ENCODE data around the gene TNS3. TPM values are rescaled to one million over a fixed set of nuclear protein-coding genes. Genes with fewer than 3 reads are reported as not detected.

Gene TNS3
- total and polyA plus RNA-seq, 2 donors (not counting 3 experiments of a cell fraction or from before 2014, with no cell fraction given) = 10.4 to 45.1 TPM

GRCh38 chr7:47428768-47429472 is 153.0 kb downstream of the TNS3 start:
- intact Hi-C loops (cut with micrococcal nuclease) (loop anchor here (2.0 to 5.0 kb wide), 2 partner anchors 24 to 102 kb away; no protein-coding TSS in a partner anchor), dilution Hi-C loops (cut with MboI; ENCODE audit: extremely low pct_ligation_motif_present, low sequenced_read_pairs) (no loop called here)
- H3K9me1 ChIP-seq (replicated peaks; ENCODE audit: control insufficient read depth, extremely low read depth, insufficient read depth, low read length) = no peaks in the 10 kb centered on the region
- H3K4me1 ChIP-seq (ENCODE audit: control insufficient read depth, extremely low read depth, insufficient read depth, low read length) = peaks cover 21% of the 10 kb centered on the region
- no peaks in the 10 kb centered on the region for H3K27me3 ChIP-seq (ENCODE audit: control insufficient read depth in 2 of 2, insufficient read depth in 2 of 2, low read length in 2 of 2)
- TF ChIP-seq JUN (IDR thresholded peaks at IDR 0.05; ENCODE audit: borderline replicate concordance, insufficient read depth, insufficient read length, low read depth) = no peak
- TF ChIP-seq EZH2 (IDR thresholded peaks at IDR 0.05; ENCODE audit: borderline replicate concordance, low read depth, low read length, severe bottlenecking) = no peak
- TF ChIP-seq GATA2 (IDR thresholded peaks at IDR 0.05; ENCODE audit: insufficient read depth, insufficient read length, low read depth, low read length) = no peak
- TF ChIP-seq MAX (IDR thresholded peaks at IDR 0.05; ENCODE audit: insufficient read depth, insufficient read length) = no peak
- no peak for TF ChIP-seq FOS (IDR thresholded peaks at IDR 0.05; ENCODE audit: borderline replicate concordance, insufficient read depth, low read length)
- no peak for TF ChIP-seq POLR2AphosphoS5 (IDR thresholded peaks at IDR 0.05; ENCODE audit: insufficient read depth, low read depth, low read length)
- H3K9me3 ChIP-seq (replicated peaks; ENCODE audit: control insufficient read depth, insufficient read depth, low read length) = no peaks in the 10 kb centered on the region
- POLR2A ChIA-PET = interaction anchor here (1.6 kb wide), 1 partner anchor 11 kb away, joined by 3 read pairs; no protein-coding TSS in a partner anchor
- H3K9ac ChIP-seq (replicated peaks; ENCODE audit: extremely low read depth, insufficient read depth, low read length) = peak overlapping the region; percentile 30
- peak overlapping the region; percentile 67 for H3K27ac ChIP-seq (ENCODE audit: insufficient read depth, low read depth, low read length)
- H3K4me3 ChIP-seq (replicated peaks in 1 of 3; ENCODE audit: insufficient read depth in 1 of 3, low read depth in 1 of 3, low read length in 3 of 3) = no peak overlapping the region
- no peaks in the 10 kb centered on the region for H3K36me3 ChIP-seq (ENCODE audit: control insufficient read depth in 2 of 2, extremely low read depth in 1 of 2, insufficient read depth in 2 of 2, low read length in 2 of 2)
- no TSS peak for BruUV-seq (replicated peaks)
- DNase-seq (ENCODE audit: low read depth, low spot score) (no peak), FAIRE-seq (no peak)
- H2AFZ ChIP-seq (ENCODE audit: low read depth, low read length) = peak overlapping the region; percentile 3
- CTCF ChIA-PET = interaction anchor here (0.6 to 2.1 kb wide), 4 partner anchors 11 to 390 kb away, joined by 3 to 27 read pairs (median 10); no protein-coding TSS in a partner anchor
- no peak overlapping the region for H3K4me2 ChIP-seq (ENCODE audit: insufficient read depth, low read length)
- no peaks in the 10 kb centered on the region for H3K79me2 ChIP-seq (ENCODE audit: control insufficient read depth, insufficient read depth, low read length)
- H4K20me1 ChIP-seq (replicated peaks; ENCODE audit: control insufficient read depth, extremely low read depth, insufficient read depth, low read length) = no peaks in the 10 kb centered on the region

Measured in endothelial cell of umbilical vein (primary cell).